ENCODE data around the gene ANKRD11.
"Not testable (repeated sequence)": the region's sequence is repeated elsewhere in the genome, so short reads cannot be mapped to it uniquely, and the experiment has no call there.

ANKRD11 gene

DNA sequence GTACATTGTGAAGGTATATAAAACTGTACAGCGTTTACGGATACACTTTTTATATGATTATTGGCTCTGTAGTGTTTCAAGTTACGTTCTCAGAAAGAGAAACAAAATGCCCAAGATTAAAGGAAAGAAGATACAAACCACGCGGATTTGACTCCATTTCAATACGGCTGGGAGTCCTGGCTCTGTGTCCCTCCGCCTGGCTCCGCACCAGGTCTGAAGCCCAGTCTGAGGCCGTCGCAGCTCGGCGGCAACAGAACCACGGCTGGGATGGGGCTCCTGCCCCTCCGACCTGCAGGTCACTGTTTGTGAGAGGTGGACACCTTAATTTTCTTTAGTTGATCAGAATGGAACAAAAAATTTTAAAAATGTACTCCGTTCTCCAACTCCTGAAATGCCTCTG, 222.6 kb downstream of the ANKRD11 start:
- H3K4me1 ChIP-seq (ENCODE audit: control insufficient read depth, insufficient read depth, low read length); H3K9ac ChIP-seq (ENCODE audit: low read length in 2 of 2); H3K4me3 ChIP-seq (ENCODE audit: low read length in 2 of 2); H3K27me3 ChIP-seq (ENCODE audit: control insufficient read depth in 1 of 2, insufficient read depth in 2 of 2, low read length in 2 of 2); H3K9me3 ChIP-seq (ENCODE audit: control insufficient read depth in 2 of 2, low read length in 2 of 2); H3K27ac ChIP-seq (ENCODE audit: low read length): not testable (repeated sequence)
- peaks cover 15 to 26% of the 10 kb centered on the region in 2 donors for H3K36me3 ChIP-seq (ENCODE audit: control insufficient read depth in 2 of 2, insufficient read depth in 2 of 2, low read length in 2 of 2)

GRCh38 chr16:89266521-89267134, 223.7 kb downstream of the ANKRD11 start:
- Histone ChIP-seq H3K4me3 (ENCODE audit: low read length in 2 of 2) (no peak overlapping the region), H3K9me3 (ENCODE audit: control insufficient read depth in 2 of 2, low read length in 2 of 2) (no peaks in the 10 kb centered on the region), H3K27ac (ENCODE audit: low read length) (no peak overlapping the region), H3K36me3 (ENCODE audit: control insufficient read depth in 2 of 2, insufficient read depth in 2 of 2, low read length in 2 of 2) (peaks cover 15 to 23% of the 10 kb centered on the region in 2 donors), H3K4me1 (ENCODE audit: control insufficient read depth, insufficient read depth, low read length) (no peaks in the 10 kb centered on the region), H3K27me3 (ENCODE audit: control insufficient read depth in 1 of 2, insufficient read depth in 2 of 2, low read length in 2 of 2) (no peaks in the 10 kb centered on the region), H3K9ac (ENCODE audit: low read length in 2 of 2) (no peak overlapping the region)

GRCh38 chr16:89265647-89266046, 224.7 kb downstream of the ANKRD11 start:
- Histone ChIP-seq H3K4me1 (ENCODE audit: control insufficient read depth, insufficient read depth, low read length) (no peaks in the 10 kb centered on the region), H3K9ac (ENCODE audit: low read length in 2 of 2) (no peak overlapping the region), H3K36me3 (ENCODE audit: control insufficient read depth in 2 of 2, insufficient read depth in 2 of 2, low read length in 2 of 2) (peaks cover 15 to 20% of the 10 kb centered on the region in 2 donors), H3K9me3 (ENCODE audit: control insufficient read depth in 2 of 2, low read length in 2 of 2) (no peaks in the 10 kb centered on the region), H3K4me3 (ENCODE audit: low read length in 2 of 2) (no peak overlapping the region), H3K27me3 (ENCODE audit: control insufficient read depth in 1 of 2, insufficient read depth in 2 of 2, low read length in 2 of 2) (no peaks in the 10 kb centered on the region), H3K27ac (ENCODE audit: low read length) (no peak overlapping the region)

DNA sequence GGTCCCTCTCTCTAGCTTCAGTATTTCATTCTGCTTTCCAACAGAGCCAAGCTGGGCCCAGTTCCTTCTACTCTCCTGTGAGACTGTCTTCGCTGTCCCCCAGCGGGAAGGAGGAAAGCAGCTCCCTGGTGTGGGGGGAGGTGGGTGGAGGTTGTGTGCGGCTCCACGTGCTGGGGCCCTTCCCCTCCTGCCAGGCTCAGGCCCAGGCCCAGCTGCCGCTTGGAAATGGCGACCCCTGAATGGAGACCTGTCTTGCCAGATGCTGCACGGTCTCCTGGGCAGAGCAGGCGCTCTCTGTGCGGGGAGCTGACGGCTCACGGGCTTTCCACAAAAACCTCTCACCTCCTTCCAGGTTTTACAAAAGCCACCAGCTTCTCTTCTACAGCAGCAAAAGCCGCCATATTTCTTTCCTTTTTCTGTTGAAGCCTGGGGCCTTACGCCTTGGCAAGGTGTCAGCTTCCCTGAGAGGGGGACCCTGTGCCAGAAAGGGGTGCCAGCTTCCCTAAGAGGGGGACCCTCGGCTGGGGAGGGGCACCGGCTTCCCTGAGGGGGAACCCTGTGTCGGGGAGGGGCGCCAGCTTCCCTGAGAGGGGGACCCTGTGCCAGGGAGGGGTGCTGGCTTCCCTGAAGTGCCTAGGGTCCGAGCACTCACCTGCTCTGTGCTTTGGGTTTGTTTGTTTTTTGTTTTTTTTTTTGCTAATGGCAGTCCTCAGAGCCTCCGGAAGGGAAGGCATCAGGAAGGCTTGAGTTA, 225.4 kb downstream of the ANKRD11 start:
- H3K9ac ChIP-seq (ENCODE audit: low read length in 2 of 2): no peak overlapping the region
- H3K36me3 ChIP-seq (ENCODE audit: control insufficient read depth in 2 of 2, insufficient read depth in 2 of 2, low read length in 2 of 2): peaks cover 12 to 19% of the 10 kb centered on the region in 2 donors
- no peaks in the 10 kb centered on the region for H3K4me1 ChIP-seq (ENCODE audit: control insufficient read depth, insufficient read depth, low read length)
- H3K9me3 ChIP-seq (ENCODE audit: control insufficient read depth in 2 of 2, low read length in 2 of 2): no peaks in the 10 kb centered on the region
- no peak overlapping the region for H3K27ac ChIP-seq (ENCODE audit: low read length)
- H3K27me3 ChIP-seq (ENCODE audit: control insufficient read depth in 1 of 2, insufficient read depth in 2 of 2, low read length in 2 of 2): no peaks in the 10 kb centered on the region
- no peak overlapping the region for H3K4me3 ChIP-seq (ENCODE audit: low read length in 2 of 2)

DNA sequence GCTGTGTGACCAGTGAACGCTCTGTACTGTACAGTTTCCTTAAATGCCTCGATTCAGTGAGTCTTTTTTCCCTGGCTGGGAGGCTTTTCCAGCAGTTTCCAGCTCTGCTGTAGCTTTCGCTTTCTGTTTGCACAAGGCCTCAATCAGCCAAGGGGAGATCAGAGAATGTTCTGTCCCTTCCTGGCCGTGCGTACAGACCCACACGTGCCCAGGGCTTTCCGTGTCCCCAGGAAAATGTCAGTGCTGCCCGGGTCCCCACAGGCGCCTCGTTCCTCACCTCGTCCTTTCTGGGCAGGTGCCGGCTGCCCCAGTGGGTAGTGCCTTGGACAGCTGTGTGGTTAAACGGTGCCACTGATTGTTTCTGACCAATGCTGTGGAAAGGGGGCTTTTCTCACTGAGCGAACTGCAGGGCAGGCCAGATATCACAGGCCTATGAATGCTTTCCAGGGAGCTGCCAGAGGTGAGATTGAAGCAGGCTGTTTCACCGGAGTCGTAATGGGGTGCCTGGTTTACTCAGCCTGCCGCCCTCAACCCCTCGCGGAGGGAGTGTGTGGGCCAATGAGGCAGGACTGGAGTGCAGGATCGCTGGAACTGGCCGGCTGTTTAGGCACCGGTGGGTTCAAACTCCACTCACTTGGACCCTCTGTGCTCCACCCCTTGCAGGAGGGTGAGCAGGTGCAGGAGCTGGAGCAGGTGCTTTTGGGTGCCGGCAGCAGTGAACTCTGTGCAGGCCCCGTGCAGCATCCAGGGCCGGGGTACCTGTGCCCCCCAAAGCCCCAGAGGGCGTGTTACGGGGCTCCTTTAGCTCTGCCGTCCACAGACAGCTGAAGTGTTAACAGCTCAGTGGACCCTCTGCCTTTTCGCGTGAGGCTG, 228.4 kb downstream of the ANKRD11 start:
- H3K9ac ChIP-seq (ENCODE audit: low read length in 2 of 2): no peak overlapping the region
- peaks cover 12 to 17% of the 10 kb centered on the region in 2 donors for H3K27me3 ChIP-seq (ENCODE audit: control insufficient read depth in 1 of 2, insufficient read depth in 2 of 2, low read length in 2 of 2)
- H3K9me3 ChIP-seq (ENCODE audit: control insufficient read depth in 2 of 2, low read length in 2 of 2): no peaks in the 10 kb centered on the region
- H3K27ac ChIP-seq (ENCODE audit: low read length): no peak overlapping the region
- peaks cover 0 to 10% of the 10 kb centered on the region in 2 donors for H3K36me3 ChIP-seq (ENCODE audit: control insufficient read depth in 2 of 2, insufficient read depth in 2 of 2, low read length in 2 of 2)
- peak overlapping the region in 1 of 2 donors; percentile 10 for H3K4me3 ChIP-seq (ENCODE audit: low read length in 2 of 2)
- H3K4me1 ChIP-seq (ENCODE audit: control insufficient read depth, insufficient read depth, low read length): peaks cover 9% of the 10 kb centered on the region

DNA sequence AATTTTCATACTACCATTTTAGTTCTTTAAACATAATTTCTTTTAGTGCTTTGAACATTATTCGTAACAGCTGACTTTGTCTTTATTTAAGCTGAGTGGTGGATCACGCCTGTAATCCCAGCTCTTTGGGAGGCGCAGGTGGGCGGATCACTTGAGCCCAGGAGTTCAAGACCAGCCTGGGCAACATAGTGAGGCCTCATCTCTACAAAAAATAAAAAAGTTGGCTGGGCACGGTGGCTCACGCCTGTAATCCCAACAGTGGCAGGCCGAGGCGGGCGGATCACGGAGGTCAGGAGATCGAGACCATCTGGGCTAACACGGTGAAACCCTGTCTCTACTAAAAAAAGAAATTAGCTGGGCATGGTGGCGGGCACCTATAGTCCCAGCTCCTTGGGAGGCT, 230.5 kb downstream of the ANKRD11 start:
- H3K9ac ChIP-seq (ENCODE audit: low read length in 2 of 2); H3K27ac ChIP-seq (ENCODE audit: low read length); H3K36me3 ChIP-seq (ENCODE audit: control insufficient read depth in 2 of 2, insufficient read depth in 2 of 2, low read length in 2 of 2); H3K9me3 ChIP-seq (ENCODE audit: control insufficient read depth in 2 of 2, low read length in 2 of 2); H3K4me3 ChIP-seq (ENCODE audit: low read length in 2 of 2): not testable (repeated sequence)
- Histone ChIP-seq H3K27me3 (ENCODE audit: control insufficient read depth in 1 of 2, insufficient read depth in 2 of 2, low read length in 2 of 2) (peaks cover 17 to 23% of the 10 kb centered on the region in 2 donors), H3K4me1 (ENCODE audit: control insufficient read depth, insufficient read depth, low read length) (peaks cover 13% of the 10 kb centered on the region)

GRCh38 chr16:89257757-89258465, 232.4 kb downstream of the ANKRD11 start:
- Histone ChIP-seq H3K9ac (ENCODE audit: low read length in 2 of 2) (no peak overlapping the region), H3K4me3 (ENCODE audit: low read length in 2 of 2) (peak overlapping the region in 1 of 2 donors; percentile 61), H3K27ac (ENCODE audit: low read length) (no peak overlapping the region)

DNA sequence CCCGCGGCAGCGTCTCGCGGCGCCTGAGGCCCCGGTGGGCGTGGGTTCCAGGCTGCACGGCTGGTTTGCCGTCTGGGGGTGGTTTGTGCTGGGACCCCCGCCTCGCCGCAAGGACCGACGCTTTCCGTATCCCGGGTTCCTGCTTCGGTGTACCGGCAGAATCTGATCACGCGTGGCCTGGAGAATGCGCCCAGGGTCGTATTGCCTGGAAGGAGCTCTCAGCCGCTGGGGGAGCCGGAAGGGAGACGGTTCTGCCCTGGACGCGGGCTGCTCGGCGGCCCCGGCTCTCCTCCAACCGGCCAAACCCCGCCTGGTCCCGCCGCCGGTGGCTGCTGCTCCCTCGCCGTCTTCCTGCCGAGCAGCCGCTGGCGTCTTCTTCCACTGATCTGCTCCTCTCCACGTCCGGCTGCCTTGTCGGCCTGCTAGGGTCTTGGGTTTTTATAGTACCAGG, 233.1 kb downstream of the ANKRD11 start:
- Histone ChIP-seq H3K27ac (ENCODE audit: low read length) (no peak overlapping the region), H3K4me1 (ENCODE audit: control insufficient read depth, insufficient read depth, low read length) (peaks cover 13% of the 10 kb centered on the region), H3K9ac (ENCODE audit: low read length in 2 of 2) (no peak overlapping the region)

More at GRCh38 chr16:89257757-89258465, 232.4 kb downstream of the ANKRD11 start:
- peaks cover 13% of the 10 kb centered on the region for H3K4me1 ChIP-seq (ENCODE audit: control insufficient read depth, insufficient read depth, low read length)
- peaks cover 17 to 23% of the 10 kb centered on the region in 2 donors for H3K27me3 ChIP-seq (ENCODE audit: control insufficient read depth in 1 of 2, insufficient read depth in 2 of 2, low read length in 2 of 2)
- no peaks in the 10 kb centered on the region for H3K9me3 ChIP-seq (ENCODE audit: control insufficient read depth in 2 of 2, low read length in 2 of 2)
- no peaks in the 10 kb centered on the region for H3K36me3 ChIP-seq (ENCODE audit: control insufficient read depth in 2 of 2, insufficient read depth in 2 of 2, low read length in 2 of 2)

DNA sequence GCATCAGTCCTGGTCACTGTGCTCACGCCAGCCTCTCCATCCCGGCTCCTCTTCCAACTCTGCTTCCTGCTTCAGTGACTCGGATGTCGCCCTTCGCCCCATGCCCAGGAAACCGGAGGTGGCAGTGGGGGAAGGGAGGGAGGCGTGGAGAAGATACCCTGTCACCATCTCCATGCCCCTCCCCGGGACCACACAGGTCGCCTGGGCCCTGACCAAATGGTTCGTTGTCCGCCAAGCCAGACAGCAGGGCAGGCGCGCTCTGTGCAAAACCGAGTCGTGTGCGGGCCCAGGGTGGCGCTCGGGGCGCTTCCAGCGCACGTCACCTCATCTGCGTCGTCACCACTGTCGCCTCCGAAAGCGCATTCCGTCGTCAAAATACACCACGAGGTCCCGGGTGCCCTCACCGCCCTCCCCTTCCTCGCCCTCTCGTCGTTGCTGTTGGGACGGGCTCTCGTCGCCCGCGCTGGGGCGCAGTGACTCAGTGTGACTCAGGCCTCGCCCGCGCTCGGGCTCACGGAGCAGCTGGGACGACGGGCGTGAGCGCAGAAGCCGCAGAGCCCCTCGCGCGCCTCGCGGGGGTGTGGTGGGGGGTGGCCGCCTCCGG, 233.6 kb downstream of the ANKRD11 start:
- peak overlapping the region in 1 of 2 donors; percentile 22 for H3K9ac ChIP-seq (ENCODE audit: low read length in 2 of 2)
- no peak overlapping the region for H3K27ac ChIP-seq (ENCODE audit: low read length)
- H3K27me3 ChIP-seq (ENCODE audit: control insufficient read depth in 1 of 2, insufficient read depth in 2 of 2, low read length in 2 of 2): peaks cover 17 to 23% of the 10 kb centered on the region in 2 donors
- peaks cover 13% of the 10 kb centered on the region for H3K4me1 ChIP-seq (ENCODE audit: control insufficient read depth, insufficient read depth, low read length)
- H3K36me3 ChIP-seq (ENCODE audit: control insufficient read depth in 2 of 2, insufficient read depth in 2 of 2, low read length in 2 of 2): no peaks in the 10 kb centered on the region
- peak overlapping the region; percentile 43 to 61 for H3K4me3 ChIP-seq (ENCODE audit: low read length in 2 of 2)
- no peaks in the 10 kb centered on the region for H3K9me3 ChIP-seq (ENCODE audit: control insufficient read depth in 2 of 2, low read length in 2 of 2)

More for the DNA sequence above, 233.1 kb downstream of the ANKRD11 start:
- H3K9me3 ChIP-seq (ENCODE audit: control insufficient read depth in 2 of 2, low read length in 2 of 2): no peaks in the 10 kb centered on the region
- H3K4me3 ChIP-seq (ENCODE audit: low read length in 2 of 2): peak overlapping the region; percentile 19 to 61
- peaks cover 17 to 23% of the 10 kb centered on the region in 2 donors for H3K27me3 ChIP-seq (ENCODE audit: control insufficient read depth in 1 of 2, insufficient read depth in 2 of 2, low read length in 2 of 2)
- no peaks in the 10 kb centered on the region for H3K36me3 ChIP-seq (ENCODE audit: control insufficient read depth in 2 of 2, insufficient read depth in 2 of 2, low read length in 2 of 2)
